Panc1 (cell line): Measurements from ENCODE around the gene FOXK2. TPM values are rescaled to one million over a fixed set of nuclear protein-coding genes. Genes with fewer than 3 reads are reported as not detected.
A peak's percentile ranks its signal among the peaks of the same experiment; 100 is the strongest.

Source experiments
- ATAC-seq: fragments of 200-7000 bp; cut with Tn5 transposase; 2 replicates; pipeline ENCODE4 v1.9.1; 2020; ENCODE audit warnings: mild to moderate bottlenecking, moderate library complexity
- BruUV-seq: library from RNA; stranded (reverse); fragments of 400-500 nt; replicated peaks from 2 replicates; lab custom pipeline; 2021; lab: Mats Ljungman, UMichigan
- CTCF ChIA-PET: fragments of 300-600 bp; sonication (Branson Sonifier 250); formaldehyde crosslinking; loops from one replicate; lab custom pipeline; 2022; ENCODE audit warnings: antibody characterized with exemption; lab: Charles Lee
- POLR2A ChIA-PET: fragments of 300-600 bp; sonication (Branson Sonifier 250); formaldehyde crosslinking; loops from one replicate; lab custom pipeline; 2022; ENCODE audit warnings: antibody characterized with exemption; lab: Charles Lee
- DNase-seq: peaks from one replicate; pipeline ENCODE4 v3.0.0-alpha.2; 2010; ENCODE audit warnings: low read depth, low spot score
- H3K27ac ChIP-seq: 2 replicates; pipeline ENCODE4 v1.5.1; 2011; ENCODE audit warnings: mild to moderate bottlenecking, low read length, inconsistent platforms
- H3K27me3 ChIP-seq: fragments of 200-500 bp; sonication (Bioruptor generic); 2 replicates; pipeline ENCODE4 v1.6.0; 2014; ENCODE audit warnings: low read length, inconsistent platforms; ENCODE audit not compliant: control insufficient read depth, insufficient read depth
- H3K36me3 ChIP-seq: fragments of 200-500 bp; sonication (Bioruptor generic); 2 replicates; pipeline ENCODE4 v1.5.1; 2014; ENCODE audit warnings: inconsistent platforms, mild to moderate bottlenecking, low read length, moderate library complexity; ENCODE audit not compliant: control insufficient read depth, insufficient read depth
- H3K4me1 ChIP-seq: 2 replicates; pipeline ENCODE4 v1.5.1; 2011; ENCODE audit warnings: inconsistent platforms, mild to moderate bottlenecking, low read length, moderate library complexity; ENCODE audit not compliant: control insufficient read depth, insufficient read depth
- H3K4me3 ChIP-seq, 2 experiments: 2 replicates each; pipeline ENCODE4 v1.5.1; 2011 to 2012; ENCODE audit warnings: low read depth in 2 of 2, low read length in 2 of 2, mild to moderate bottlenecking in 2 of 2, inconsistent platforms in 1 of 2, moderate library complexity in 1 of 2
- H3K9me3 ChIP-seq: fragments of 200-500 bp; sonication (Bioruptor generic); 2 replicates; pipeline ENCODE4 v1.5.1; 2014; ENCODE audit warnings: low read depth, mild to moderate bottlenecking, inconsistent platforms, low read length, moderate library complexity; ENCODE audit not compliant: control insufficient read depth, insufficient read depth
- POLR2AphosphoS5 ChIP-seq: IDR thresholded peaks from 2 replicates; pipeline ENCODE4 v1.6.1; 2012; ENCODE audit warnings: mild to moderate bottlenecking, low read depth, low read length, moderate library complexity
- SIN3A ChIP-seq: IDR thresholded peaks from 2 replicates; pipeline ENCODE4 v1.6.1; 2012; ENCODE audit warnings: low read depth, mild to moderate bottlenecking, low read length, moderate library complexity, borderline replicate concordance; ENCODE audit not compliant: insufficient read depth
- TCF7L2 ChIP-seq: IDR thresholded peaks from 2 replicates; pipeline ENCODE4 v1.6.1; 2011; ENCODE audit warnings: mild to moderate bottlenecking, low read depth, low read length, inconsistent platforms
- in situ Hi-C: cut with HindIII; loops from 2 replicates; pipeline ENCODE4 v1.10.0; 2016; ENCODE audit warnings: low sequenced_read_pairs, low pct_unique_long_range_greater_than_20kb
- intact Hi-C: fragments of 100-400 bp; cut with micrococcal nuclease; formaldehyde crosslinking; loops from one replicate; pipeline ENCODE4 v1.10.0; 2022; ENCODE audit not compliant: unreplicated experiment
- total RNA-seq: library from RNA; stranded (reverse); gene quantifications from one replicate; pipeline ENCODE4 v1.2.1, GENCODE V29; 2021; ENCODE audit not compliant: unreplicated experiment
- TF ChIP-seq, protein P1 (sequence below): fragments of 450-650 bp; IDR thresholded peaks from 2 replicates; pipeline ENCODE4 v1.5.1; 2017; ENCODE audit warnings: mild to moderate bottlenecking
- TF ChIP-seq, protein P2 (sequence below), 2 experiments: IDR thresholded peaks; 2 replicates each; pipeline ENCODE4 v1.6.1; 2011 to 2012; ENCODE audit warnings: low read depth in 2 of 2, control low read depth in 1 of 2, low read length in 1 of 2, mild to moderate bottlenecking in 1 of 2, moderate library complexity in 1 of 2; ENCODE audit not compliant: insufficient read depth in 1 of 2

FOXK2 gene
- total RNA-seq, 1 experiment from 2014 or later: 143 TPM

DNA sequence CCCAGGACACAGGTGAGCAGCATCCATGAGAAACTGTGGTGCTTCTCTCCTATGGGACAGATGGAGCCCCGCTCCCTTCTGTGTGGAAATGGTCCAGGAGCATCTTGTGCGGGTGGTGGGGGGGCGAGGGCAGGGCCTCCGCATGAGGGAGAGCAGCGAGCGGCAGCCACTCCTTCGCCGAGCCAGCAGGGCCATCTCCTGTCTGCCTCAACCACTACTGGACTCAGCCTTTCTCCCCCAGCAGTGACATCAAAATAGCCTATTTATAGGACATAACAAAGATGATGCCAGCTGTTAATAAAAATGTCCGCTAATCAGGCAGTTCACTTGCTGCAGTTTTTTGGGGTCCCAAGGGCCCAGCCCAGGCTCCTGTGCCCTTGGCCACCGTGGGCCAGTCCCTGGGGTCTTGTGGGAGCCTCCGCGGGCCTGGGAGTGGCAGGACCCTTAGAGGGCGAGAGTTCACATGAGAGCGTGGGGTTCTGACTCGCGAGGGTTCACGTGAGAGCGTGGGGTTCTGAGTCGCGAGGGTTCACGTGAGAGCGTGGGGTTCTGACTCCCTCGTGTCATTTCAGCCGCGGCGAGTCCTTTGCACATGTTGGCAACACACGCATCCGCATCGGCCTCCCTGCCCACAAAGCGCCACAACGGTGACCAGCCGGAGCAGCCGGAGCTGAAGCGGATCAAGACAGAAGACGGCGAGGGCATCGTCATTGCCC lies 81.4 kb downstream of the FOXK2 start:
- intact Hi-C loops: no loop called here
- Histone ChIP-seq H3K4me3 (no peak overlapping the region), H3K4me1 (no peaks in the 10 kb centered on the region), H3K27ac (no peak overlapping the region), H3K9me3 (no peaks in the 10 kb centered on the region), H3K36me3 (peaks cover 15% of the 10 kb centered on the region), H3K27me3 (no peaks in the 10 kb centered on the region)
- no peak for ATAC-seq
- no peak for TF ChIP-seq TCF7L2
- no peak for TF ChIP-seq SIN3A
- TF ChIP-seq, protein P1, sequence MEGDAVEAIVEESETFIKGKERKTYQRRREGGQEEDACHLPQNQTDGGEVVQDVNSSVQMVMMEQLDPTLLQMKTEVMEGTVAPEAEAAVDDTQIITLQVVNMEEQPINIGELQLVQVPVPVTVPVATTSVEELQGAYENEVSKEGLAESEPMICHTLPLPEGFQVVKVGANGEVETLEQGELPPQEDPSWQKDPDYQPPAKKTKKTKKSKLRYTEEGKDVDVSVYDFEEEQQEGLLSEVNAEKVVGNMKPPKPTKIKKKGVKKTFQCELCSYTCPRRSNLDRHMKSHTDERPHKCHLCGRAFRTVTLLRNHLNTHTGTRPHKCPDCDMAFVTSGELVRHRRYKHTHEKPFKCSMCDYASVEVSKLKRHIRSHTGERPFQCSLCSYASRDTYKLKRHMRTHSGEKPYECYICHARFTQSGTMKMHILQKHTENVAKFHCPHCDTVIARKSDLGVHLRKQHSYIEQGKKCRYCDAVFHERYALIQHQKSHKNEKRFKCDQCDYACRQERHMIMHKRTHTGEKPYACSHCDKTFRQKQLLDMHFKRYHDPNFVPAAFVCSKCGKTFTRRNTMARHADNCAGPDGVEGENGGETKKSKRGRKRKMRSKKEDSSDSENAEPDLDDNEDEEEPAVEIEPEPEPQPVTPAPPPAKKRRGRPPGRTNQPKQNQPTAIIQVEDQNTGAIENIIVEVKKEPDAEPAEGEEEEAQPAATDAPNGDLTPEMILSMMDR: no peak
- TF ChIP-seq POLR2AphosphoS5: no peak
- TF ChIP-seq, protein P2, sequence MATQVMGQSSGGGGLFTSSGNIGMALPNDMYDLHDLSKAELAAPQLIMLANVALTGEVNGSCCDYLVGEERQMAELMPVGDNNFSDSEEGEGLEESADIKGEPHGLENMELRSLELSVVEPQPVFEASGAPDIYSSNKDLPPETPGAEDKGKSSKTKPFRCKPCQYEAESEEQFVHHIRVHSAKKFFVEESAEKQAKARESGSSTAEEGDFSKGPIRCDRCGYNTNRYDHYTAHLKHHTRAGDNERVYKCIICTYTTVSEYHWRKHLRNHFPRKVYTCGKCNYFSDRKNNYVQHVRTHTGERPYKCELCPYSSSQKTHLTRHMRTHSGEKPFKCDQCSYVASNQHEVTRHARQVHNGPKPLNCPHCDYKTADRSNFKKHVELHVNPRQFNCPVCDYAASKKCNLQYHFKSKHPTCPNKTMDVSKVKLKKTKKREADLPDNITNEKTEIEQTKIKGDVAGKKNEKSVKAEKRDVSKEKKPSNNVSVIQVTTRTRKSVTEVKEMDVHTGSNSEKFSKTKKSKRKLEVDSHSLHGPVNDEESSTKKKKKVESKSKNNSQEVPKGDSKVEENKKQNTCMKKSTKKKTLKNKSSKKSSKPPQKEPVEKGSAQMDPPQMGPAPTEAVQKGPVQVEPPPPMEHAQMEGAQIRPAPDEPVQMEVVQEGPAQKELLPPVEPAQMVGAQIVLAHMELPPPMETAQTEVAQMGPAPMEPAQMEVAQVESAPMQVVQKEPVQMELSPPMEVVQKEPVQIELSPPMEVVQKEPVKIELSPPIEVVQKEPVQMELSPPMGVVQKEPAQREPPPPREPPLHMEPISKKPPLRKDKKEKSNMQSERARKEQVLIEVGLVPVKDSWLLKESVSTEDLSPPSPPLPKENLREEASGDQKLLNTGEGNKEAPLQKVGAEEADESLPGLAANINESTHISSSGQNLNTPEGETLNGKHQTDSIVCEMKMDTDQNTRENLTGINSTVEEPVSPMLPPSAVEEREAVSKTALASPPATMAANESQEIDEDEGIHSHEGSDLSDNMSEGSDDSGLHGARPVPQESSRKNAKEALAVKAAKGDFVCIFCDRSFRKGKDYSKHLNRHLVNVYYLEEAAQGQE (IDR thresholded peaks at IDR 0.05; ENCODE audit: insufficient read depth in 1 of 2, low read depth in 2 of 2, low read length in 1 of 2): no peak
- DNase-seq: no peak
- ChIA-PET POLR2A (no interaction called here), CTCF (no interaction called here)
- no TSS peak for BruUV-seq
- in situ Hi-C loops: no loop called here

DNA sequence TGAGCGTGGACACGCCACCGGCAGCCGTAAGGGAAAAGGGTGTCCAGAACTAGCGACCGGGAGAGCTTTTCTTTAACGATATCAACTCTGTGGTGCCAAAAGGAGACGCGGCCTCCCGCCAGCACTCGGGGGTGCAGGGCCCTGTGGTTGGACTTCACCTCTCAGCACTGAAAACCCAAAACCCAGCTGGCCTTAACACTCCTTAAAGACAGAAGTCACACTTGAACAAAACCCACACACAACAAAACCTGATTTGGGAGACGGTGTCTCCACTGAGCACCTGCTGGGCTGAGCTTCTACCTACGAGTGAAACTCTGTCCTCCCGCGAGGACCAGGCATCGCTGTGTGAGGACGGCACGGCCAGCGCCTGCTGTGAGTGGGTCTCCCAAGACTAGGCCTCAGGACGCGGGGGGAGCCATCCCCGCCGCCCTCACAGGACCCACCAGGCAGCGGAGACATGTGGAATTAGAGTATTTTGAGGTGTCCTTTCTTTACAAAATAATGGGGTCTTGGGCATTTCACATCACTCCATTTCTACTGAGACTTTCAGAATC lies 82.0 kb downstream of the FOXK2 start:
- H3K4me1 ChIP-seq: no peaks in the 10 kb centered on the region
- no peaks in the 10 kb centered on the region for H3K27me3 ChIP-seq
- ATAC-seq: no peak
- H3K27ac ChIP-seq: no peak overlapping the region
- DNase-seq: no peak
- no peaks in the 10 kb centered on the region for H3K9me3 ChIP-seq
- intact Hi-C loops (no loop called here), in situ Hi-C loops (no loop called here)
- BruUV-seq: TSS peak; percentile 76
- TF ChIP-seq TCF7L2: no peak
- TF ChIP-seq, protein P1: no peak
- TF ChIP-seq, protein P2 (IDR thresholded peaks at IDR 0.05; ENCODE audit: insufficient read depth in 1 of 2, low read depth in 2 of 2, low read length in 1 of 2): no peak
- CTCF ChIA-PET: no interaction called here
- H3K36me3 ChIP-seq: peaks cover 18% of the 10 kb centered on the region
- POLR2A ChIA-PET: no interaction called here
- no peak overlapping the region for H3K4me3 ChIP-seq
